COR-L47 (cell line): ENCODE results near the gene GPATCH4.
"Not testable (repeated sequence)": the region's sequence is repeated elsewhere in the genome, so short reads cannot be mapped to it uniquely, and the experiment has no call there.

ENCODE experiments used
- DNase-seq: peaks from one replicate; lab custom pipeline; 2025; lab: John Stamatoyannopoulos, UW

The GPATCH4 gene

DNA sequence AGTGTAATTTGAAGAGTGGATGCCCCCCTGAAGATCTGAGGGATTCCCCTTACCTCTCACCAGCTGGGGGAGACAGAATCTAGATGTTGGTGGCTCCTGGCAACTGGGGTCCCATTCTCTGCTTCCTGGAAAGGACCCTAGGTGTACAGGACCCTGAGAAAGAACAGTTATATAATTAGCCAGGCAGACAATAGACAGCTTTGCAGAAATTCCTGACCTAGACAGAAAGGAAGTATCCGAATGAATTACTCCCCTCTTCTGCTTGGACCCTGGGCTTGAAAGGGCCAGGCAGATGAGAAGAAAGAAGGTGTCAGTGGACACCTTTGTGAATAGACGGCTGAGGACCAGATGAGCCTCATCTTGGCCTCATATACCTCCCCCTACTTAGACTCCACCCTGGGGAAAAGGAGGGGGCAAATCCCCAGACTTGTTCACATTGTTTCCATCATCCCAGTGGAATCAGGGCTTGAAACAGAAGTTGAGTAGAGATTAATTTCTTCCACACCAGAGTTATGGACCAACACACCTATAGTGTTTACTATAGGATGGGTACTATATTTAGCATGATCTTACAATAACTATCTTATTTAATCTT, 27.1 kb downstream of the GPATCH4 start:
- DNase-seq = no peak

DNA sequence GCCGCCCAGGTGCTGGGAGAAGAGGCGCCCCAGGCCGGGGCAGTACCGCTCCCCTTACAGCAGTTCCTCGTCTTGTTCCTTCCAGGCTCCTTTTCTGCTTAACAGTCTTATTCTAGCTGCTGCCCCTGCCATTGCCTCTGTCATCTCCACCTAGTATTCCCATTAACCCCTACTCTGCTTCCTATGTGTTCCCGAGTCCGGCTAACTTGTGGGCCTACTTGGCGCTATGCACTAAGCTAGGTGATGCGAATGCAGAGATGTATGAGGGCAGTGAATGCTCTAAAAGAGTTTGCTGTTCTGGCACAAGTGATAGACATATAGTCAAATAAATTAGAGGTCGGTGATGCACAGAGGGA, 28.6 kb downstream of the GPATCH4 start:
- DNase-seq = no peak

DNA sequence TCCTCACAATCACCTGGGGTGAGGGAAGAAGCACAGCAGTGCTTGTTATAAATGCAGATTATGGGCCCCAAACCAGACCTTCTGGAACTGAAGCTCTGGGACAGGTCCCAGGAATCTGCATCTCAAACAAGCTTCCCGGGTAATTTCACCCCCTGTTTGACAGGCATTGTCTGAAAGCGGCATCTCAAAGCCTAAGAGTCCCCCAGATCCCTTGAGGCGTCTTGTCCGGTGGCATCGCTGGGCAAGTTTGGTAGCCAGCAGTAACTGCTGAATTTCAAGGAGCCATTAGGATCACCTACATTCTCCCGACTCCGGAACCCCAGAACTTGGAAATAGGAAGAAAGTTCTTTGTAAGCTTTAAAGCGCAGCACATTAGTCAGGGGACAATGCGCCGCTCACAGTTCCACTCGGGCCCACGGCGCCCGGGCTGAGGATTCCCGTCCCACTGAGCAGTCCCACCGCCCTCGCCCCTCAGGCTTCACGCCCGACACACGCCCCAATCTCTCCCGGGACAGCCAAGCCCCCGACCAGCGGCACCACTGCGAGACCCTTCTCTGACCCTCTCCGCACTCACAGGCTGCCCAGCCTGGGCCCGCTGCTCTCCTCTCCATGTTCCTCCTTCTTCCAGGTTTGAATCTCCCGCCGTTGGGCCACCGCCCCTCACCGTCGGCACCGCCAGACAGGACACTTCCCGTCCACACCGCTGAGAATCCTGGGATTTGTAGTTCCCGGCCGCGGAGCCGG, 29.2 kb downstream of the GPATCH4 start, which contains the start of gene IQGAP3:
TSS of gene IQGAP3 (minus strand) at position 647 of the 744 bp plus-strand sequence. CDS start at position 611, 36 bp downstream.
- peak; percentile 66 for DNase-seq

DNA sequence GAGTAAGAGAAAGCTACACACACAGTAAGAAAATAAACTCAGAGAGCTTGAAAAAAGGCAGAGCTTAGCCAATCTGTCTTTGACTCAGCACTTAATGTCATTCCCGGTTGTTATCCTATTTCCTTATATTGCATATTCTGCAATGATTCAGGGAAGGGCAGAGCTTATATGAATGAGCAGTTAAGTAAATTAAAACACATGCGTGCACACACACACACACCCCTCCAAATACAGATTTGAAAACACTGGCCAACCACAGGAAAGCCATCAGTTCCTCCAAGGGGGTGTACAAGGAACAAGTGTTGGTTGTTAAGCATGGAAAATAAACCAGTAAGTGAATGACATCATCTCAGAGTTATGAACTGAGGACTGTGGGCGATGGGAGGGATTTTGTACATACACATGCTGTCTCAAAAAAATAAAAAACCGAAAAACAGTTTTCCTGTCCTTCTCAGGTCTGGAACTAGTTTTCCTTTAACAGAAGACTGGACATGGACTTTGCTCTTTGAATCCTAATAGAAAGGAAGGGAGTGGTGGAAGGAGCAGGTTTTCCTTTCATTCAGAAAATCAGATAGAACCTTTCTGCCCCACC, 29.9 kb downstream of the GPATCH4 start:
- DNase-seq = no peak

DNA sequence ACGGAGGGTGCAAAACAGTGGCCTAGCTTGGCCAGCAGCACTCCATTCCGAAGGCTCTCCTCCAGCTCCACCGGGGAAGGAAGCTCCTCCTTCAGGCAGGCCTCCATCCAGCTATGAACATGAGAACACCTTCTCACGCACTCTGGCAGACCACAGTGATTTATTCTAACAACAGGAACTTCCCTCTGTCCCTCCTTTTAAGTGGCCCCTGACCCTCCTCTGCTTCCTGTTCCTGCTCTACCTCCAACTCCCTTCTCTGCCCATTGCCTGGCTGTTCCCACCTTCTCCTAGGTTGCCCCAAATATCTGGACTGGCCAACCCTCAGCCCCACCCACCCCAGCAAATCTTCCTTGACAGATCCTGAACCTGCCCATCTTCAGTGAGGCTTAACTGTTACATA, 34.8 kb downstream of the GPATCH4 start:
- no peak for DNase-seq

DNA sequence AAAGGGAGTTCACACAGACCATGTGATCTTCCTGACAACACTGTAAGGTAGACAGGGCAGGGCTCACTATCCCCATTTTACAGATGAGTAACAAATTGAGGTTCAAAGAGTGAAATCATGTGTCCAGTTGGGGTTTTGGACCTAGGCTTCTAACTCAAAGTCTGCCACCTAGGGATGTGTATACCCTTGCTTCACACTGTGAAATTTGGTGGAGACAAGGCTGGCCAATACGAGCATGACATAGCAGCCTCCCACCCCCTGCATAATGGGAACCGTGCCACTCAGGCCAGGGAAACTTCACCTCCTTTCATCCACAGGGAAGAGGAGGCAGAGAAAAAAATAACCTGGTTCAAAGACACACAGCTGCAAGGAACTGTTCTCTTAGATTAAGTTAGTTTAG, 35.8 kb downstream of the GPATCH4 start:
- DNase-seq = no peak

DNA sequence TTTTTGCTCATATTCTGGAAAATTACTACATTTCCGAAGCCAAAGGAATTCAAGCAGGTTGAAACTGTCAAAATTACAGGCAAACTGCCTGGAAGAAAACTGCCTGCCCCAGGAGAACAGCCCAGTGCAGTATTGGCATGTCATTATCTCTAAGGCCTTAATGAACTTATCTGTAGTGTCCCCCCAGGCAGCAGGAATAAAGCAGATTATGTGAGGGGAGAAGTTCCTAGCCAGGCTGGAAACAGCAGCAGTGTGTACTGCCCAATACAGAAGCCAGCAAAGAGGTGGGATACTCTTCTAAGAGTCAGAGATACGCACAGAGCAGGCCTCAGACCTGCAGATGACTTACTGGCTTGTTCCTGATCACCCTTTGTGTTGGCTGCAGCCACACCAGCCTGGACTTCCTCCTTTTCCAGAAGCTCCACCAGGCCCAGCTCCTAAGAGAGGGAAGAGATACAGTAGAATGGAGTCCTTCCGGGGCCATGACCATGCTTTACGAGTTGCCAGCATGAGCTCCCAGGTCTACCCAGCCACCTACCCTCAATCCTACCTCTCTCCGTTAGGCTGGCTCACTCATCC, 40.6 kb downstream of the GPATCH4 start:
- no peak for DNase-seq

DNA sequence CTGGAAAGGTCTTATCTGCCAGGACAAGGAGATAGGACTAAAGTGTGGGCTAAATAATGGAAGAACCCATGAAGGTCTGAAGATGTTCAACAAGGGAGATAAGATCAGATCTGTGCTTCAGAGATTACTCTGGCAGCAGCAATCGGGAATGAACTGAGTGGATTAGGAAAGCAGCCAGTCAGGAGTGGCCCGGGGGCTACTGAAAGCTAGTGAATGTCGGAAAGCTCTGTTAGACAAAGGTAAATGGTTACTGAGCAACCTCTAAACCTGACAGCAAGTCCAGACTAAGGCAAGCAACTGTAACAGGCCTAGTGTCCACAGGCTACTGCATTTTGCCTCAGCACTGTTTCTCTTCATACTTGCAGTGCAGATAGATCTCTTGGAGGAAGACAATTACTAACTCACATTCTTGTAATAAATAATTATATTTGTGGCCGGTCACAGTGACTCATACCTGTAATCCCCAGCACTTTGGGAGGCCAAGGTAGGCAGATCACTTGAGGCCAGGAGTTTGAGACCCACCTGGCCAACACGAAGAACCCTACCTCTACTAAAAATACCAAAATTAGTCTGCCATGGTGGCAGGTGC, 41.4 kb downstream of the GPATCH4 start:
- DNase-seq = no peak

DNA sequence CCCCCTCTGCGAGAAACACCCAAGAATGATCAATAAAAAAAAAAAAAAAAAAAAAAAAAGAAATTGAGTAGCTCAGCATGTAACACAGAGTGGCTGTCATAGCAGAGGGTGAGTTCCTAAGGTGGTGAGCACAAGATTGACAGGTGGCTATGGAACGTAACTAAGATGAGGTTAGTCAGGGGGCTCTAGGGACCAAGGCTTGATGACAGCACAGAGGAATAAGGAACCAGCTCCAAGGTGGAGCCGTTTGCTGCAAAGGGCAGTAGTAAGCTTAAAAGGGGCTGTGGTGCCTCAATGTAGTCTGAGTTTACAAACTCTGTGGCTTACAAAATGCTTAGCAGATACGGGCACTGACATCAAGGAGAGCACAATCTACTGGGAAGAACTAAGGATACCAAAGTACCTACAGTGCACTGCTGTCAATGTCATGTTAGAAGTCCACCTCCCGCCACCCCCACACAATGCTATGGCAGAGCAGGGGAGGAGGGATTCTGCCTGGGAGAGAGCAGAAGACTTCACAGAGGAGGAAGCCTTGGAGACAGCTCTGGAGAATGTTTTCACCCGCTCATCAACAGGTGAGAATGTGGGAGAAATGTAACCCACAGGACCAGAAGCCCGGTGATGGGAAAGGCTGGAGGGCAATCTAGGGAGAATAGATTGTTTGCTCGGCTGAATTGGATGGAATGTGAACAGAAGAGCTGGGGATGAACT, 42.0 kb downstream of the GPATCH4 start:
- no peak for DNase-seq

DNA sequence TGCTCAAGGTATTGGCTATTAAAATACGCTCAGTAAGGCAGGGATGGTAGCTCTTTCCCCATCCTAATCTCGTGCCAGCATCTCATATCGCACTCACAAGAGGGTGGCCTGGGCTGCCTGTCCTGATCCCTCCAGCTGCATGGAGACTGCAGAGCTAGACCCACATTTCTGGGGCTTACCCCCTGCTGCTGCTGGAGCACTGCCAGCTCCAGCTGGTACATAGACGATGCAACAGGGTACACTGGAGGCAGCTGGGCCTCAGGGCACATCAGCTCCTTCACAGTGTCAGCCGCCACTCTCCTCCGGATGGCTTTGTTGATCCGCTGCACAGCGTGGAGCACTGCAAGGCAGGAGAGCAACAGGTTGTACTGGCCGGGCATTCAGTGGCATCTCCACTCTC, 44.9 kb downstream of the GPATCH4 start:
- no peak for DNase-seq

DNA sequence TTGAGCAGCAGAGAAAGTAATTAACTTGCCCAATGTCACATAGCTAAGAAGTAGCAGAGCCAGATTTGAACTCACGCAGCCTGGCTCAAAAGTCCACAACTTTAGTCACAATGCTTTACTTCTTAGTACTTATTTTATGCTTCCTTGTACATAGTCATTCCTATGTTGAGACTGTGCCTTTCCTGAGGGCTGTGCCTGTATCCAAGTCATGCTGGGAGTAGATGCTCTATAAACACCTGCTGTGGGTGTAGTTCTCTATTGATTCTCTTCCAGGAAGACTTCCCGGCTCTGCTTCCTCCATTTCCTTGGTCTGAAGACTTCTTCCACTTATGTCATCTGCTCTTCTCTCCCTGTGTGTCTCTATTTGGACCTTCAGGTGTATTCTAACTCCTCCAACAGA, 45.6 kb downstream of the GPATCH4 start:
- no peak for DNase-seq

DNA sequence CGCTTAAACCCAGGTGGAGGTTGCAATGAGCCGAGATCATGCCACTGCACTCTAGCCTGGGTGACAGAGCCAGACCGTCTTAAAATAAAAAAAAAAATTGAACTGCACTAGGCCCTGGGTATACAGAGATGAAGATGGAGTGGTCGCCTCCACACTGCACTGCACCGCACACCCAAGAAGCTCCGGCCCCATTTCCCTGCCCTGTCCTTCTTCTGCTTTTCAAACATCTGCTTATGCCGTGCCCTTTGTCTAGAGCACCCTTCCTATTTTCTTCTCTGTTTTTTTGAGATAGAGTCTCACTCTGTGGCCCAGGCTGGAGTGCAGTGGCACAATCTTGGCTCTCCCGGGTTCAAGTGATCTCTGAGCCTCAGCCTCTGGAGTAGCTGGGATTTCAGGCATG, 46.3 kb downstream of the GPATCH4 start:
- DNase-seq = no peak

DNA sequence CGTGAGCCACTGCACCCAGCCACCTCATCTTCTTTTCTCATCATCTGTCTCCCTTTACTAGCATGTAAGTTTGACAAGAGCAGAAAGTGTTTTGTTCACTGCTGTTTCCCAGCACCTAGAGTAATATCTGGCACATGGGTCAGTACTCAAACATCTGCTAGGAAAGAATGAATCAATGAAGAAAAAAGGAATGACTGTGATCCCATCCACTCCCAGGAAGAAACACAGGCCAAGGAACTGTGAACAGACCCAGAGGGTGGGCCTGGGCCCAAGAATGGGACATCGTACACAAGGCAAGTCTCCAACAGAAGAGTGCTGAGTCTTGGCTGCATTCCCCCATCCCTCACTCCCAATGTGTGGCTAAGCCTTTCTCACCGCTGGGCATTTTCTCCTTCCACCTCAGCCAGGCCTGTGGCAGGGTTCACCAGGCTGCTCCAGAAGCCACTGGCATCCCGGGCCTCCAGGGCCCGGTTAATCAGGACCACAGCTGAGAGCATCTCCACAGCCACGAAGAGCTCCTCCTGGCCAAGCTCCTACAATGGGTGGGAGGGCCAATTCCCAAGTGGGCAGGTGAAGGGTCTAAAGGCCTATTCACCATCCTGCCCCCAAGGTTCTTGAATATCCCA, 47.3 kb downstream of the GPATCH4 start:
- no peak for DNase-seq

DNA sequence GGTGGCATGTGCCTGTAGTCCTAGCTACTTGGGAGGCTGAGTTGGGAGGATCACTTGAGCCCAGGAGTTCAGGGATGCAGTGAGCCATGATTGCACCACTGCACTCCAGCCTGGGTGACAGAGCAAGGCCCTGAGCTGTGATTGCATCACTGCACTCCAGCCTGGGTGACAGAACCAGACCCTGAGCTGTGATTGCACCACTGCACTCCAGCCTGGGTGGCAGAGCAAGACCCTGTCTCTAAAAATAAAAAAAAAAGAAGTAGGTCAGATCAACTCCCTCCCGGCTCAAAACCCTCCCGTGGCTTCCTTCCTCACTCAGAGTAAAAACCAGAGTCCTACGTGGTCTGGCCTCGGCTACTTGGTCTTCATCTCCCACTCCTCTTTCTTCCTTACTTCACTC, 48.3 kb downstream of the GPATCH4 start:
- DNase-seq = not testable (repeated sequence)

DNA sequence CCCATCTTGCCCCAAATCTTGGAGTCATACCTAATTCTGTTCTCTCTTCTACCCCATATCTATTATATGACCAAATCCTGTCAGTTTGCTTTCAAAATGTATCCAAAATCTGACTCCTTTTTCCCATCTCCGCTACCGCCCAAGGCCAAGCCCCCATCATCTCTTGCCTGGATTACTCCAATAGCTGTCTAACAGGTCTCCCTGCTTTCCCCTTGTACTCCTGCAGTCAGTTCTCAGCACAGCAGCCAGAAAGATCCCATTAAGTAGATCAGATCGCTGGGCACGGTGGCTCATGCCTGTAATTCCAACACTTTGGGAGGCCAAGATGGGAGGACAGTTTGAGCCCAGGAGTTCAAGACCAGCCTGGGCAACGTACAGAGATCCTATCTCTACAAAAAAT, 48.8 kb downstream of the GPATCH4 start:
- DNase-seq = no peak

DNA sequence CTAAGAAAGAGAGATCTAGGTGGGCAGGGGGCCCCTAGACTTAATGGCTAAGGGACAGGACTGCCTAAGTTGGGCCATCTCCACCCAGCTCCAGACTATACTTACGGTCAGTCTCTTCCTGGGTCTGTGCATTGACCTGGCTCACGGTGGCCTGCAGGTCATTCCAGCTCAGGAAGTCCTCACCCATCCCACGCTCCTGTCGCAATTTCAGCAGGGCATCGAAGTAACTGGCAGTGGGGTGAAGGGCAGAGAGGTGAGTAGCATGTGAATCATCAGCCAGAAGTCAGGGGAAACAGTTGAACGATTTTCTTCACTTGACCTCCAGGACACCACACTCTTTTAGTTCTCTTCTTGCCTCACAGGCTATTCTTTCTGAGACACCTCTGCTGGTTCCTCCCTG, 49.4 kb downstream of the GPATCH4 start:
- DNase-seq = no peak

DNA sequence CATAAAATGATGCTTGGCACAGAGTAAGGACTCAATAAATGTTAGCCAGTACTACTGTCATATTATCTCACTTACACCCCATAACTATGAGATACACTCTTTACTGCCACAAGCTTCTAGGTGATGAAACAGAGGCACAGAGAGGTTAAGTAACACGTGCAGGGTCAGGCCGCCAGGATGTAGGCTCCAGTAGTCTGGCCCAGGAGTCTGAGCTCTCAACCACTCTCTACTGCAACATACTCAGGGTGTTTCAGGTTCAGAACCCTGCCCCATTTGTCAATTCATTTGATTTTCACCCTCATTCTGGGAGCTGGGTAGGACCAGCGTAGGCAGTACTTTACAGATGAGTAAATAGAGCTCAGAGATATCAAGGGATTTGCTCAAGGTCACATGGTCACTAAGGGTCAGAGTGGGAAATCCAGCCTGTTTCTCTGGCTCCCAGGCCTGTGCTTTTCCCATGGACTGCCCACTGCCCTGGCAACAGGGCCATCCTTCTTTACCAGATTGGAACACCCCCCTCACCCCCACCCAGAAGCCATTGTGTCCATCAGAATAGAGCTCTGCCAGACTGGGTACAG, 50.1 kb downstream of the GPATCH4 start:
- no peak for DNase-seq

DNA sequence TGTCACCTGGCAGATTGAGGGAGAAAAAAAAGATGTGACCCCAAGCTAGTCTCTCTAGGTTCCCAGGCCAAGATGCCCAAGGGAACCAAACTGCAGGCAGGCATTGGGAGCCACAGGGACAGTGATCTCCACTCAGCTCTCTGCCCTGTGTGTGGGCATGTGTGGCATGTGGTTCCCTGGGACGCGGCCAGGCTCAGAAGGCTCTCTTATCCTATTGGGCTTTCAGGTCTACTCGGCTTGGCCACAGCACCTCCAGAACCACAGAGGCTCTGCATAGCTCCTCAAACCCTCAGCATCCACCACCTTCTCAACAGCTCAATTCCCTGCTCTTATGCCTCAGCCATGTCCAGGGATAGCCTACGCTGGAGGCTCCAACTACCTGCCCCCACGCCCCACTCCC, 50.9 kb downstream of the GPATCH4 start:
- no peak for DNase-seq

DNA sequence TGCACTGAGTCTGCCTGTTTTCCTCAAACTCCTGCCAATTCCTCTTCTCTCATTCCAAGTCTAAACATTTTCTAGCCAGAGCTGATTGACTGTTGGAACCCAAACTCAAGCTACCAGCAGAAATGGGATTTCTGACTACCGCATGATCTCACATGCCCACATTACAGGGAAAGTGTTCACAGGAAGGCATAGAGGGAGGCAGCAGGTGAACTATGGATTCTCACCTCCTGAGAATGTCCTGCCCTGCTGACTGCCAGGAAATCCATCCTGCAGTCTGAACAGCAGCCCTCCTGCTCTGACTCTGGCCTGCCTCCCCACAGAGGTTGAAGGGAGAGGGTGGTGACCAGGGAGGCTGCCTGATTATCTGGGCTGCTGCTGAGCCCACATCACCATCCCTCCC, 51.4 kb downstream of the GPATCH4 start:
- DNase-seq = no peak

DNA sequence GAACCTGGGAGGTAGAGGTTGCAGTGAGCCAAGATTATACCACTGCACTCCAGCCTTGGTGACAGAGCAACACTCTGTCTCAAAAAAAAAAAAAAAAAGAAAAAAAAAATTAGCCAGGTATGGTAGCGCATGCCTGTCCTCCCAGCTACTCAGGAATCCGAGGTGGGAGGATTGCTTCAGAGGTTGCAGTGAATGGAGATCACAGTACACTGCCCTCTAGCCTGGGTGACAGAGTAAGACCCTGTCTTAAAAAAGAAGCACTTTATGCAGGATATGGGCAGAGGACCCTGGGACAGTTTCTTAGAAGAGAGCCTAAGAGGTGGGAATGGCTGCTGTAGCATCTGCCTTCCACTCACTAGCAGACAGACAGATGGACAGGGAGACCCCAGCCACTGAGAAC, 51.9 kb downstream of the GPATCH4 start:
- DNase-seq = no peak

DNA sequence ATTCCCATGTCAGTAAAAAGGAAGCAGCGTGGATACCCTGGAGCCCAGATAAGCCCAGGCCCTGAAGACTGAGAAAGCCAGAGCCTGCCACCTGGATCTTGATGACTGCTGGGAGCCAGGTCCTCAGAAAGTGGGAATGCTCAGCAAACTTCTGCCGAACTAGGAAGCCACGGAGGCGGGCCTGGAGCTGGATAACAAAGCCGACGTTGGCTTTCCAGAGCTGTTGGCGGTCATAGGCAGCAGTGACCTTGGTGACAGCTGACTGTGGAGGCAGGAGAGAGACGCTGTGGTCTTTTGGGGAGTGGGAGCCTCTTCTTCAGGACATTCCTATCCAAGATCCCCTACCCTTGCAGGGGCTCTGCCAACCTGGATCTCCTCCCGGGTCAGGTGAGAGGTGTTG, 53.3 kb downstream of the GPATCH4 start:
- DNase-seq = no peak
